Measurements from ENCODE around the gene PSME1.

Gene PSME1

DNA sequence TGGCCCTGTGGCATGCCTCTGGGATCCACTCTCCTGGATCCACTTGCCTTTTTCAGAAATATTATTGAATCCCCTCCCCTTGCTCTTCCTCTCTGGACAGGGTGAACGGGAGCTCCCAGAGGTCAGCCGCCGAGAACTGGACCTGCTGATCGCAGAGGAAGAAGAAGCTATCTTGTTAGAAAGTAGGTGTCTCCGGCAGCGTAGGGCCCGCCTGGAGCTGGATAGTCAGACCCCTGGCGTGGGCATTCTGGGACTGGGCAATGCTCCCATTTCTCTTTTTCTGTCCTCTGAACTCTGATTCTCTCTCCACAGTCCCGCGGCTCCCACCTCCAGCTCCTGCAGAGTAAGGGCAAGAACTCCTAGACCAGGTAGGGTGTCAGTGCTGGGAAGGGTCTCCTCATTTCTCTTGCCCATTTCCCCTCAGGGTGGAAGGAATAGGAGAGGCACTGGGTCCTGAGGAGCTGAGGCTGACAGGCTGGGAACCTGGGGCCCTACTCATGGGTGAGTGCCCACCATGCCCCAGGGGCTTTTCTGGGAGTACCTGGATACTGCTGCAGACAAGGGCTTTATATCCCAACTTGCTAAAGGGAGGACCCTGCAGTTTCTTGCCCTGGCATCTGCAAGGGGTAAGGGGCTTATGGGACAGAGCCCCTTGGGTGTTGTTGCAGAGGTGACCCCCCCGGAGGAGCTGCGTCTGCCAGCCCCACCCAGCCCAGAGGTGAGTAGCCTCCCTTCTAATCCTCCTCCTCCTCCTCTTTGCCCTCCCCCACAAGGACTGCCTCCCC lies 41.2 kb downstream of the PSME1 start:
- H3F3A ChIP-seq (ENCODE audit: insufficient read depth), result no peaks in the 10 kb centered on the region
- H3K9me2 ChIP-seq (replicated peaks; ENCODE audit: insufficient read depth, low read length), result no peaks in the 10 kb centered on the region
- no peak overlapping the region for H3K4me2 ChIP-seq (ENCODE audit: low read depth, low read length, poor library complexity, severe bottlenecking)
- H3K27ac ChIP-seq (ENCODE audit: low read depth, low read length), result no peak overlapping the region
- no peaks in the 10 kb centered on the region for H3K79me2 ChIP-seq (ENCODE audit: insufficient read depth, low read length)
- TF ChIP-seq EZH2phosphoT487 (conservative IDR thresholded peaks at IDR 0.05; ENCODE audit: low read length), result no peak
- TF ChIP-seq, protein P1, sequence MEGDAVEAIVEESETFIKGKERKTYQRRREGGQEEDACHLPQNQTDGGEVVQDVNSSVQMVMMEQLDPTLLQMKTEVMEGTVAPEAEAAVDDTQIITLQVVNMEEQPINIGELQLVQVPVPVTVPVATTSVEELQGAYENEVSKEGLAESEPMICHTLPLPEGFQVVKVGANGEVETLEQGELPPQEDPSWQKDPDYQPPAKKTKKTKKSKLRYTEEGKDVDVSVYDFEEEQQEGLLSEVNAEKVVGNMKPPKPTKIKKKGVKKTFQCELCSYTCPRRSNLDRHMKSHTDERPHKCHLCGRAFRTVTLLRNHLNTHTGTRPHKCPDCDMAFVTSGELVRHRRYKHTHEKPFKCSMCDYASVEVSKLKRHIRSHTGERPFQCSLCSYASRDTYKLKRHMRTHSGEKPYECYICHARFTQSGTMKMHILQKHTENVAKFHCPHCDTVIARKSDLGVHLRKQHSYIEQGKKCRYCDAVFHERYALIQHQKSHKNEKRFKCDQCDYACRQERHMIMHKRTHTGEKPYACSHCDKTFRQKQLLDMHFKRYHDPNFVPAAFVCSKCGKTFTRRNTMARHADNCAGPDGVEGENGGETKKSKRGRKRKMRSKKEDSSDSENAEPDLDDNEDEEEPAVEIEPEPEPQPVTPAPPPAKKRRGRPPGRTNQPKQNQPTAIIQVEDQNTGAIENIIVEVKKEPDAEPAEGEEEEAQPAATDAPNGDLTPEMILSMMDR (IDR thresholded peaks at IDR 0.05; ENCODE audit: insufficient read depth, low read length, poor library complexity, severe bottlenecking), result no peak
- no peak overlapping the region for H3K4me3 ChIP-seq (ENCODE audit: insufficient read depth, low read length, poor library complexity, severe bottlenecking)
- no peaks in the 10 kb centered on the region for H3K36me3 ChIP-seq (ENCODE audit: low read length)
- no peaks in the 10 kb centered on the region for H4K20me1 ChIP-seq (ENCODE audit: low read depth, low read length)
- no peak overlapping the region for H2AFZ ChIP-seq (ENCODE audit: low read depth, low read length, severe bottlenecking)
- H3K9me3 ChIP-seq (ENCODE audit: insufficient read depth, low read length), result no peaks in the 10 kb centered on the region
- H3K9ac ChIP-seq (ENCODE audit: low read length), result no peak overlapping the region
- no peaks in the 10 kb centered on the region for H3K27me3 ChIP-seq (ENCODE audit: low read length)

DNA sequence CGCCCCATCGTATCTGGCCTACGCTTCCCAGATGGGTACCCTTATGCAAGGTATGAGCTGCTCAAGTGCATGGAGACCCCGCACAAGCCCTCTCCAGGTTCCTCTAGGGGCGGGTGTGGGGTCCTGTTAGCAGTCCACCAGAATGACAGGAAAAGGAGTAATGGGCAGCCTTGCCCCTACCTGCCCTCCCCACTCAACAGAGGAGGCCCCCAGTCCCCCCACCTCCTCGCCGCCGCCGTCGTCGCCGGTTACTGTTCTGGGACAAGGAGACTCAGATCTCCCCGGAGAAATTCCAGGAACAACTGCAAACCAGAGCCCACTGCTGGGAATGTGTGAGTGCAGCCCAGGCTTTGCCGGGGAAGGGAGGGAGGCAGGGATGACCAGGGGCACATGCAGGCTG lies 41.9 kb downstream of the PSME1 start:
- Histone ChIP-seq H3K4me3 (ENCODE audit: insufficient read depth, low read length, poor library complexity, severe bottlenecking) (no peak overlapping the region), H3K9ac (ENCODE audit: low read length) (no peak overlapping the region), H3K4me2 (ENCODE audit: low read depth, low read length, poor library complexity, severe bottlenecking) (no peak overlapping the region), H2AFZ (ENCODE audit: low read depth, low read length, severe bottlenecking) (no peak overlapping the region), H3K27me3 (ENCODE audit: low read length) (no peaks in the 10 kb centered on the region), H3K79me2 (ENCODE audit: insufficient read depth, low read length) (no peaks in the 10 kb centered on the region), H3F3A (ENCODE audit: insufficient read depth) (no peaks in the 10 kb centered on the region), H4K20me1 (ENCODE audit: low read depth, low read length) (no peaks in the 10 kb centered on the region), H3K9me2 (replicated peaks; ENCODE audit: insufficient read depth, low read length) (no peaks in the 10 kb centered on the region), H3K27ac (ENCODE audit: low read depth, low read length) (no peak overlapping the region), H3K9me3 (ENCODE audit: insufficient read depth, low read length) (no peaks in the 10 kb centered on the region), H3K36me3 (ENCODE audit: low read length) (no peaks in the 10 kb centered on the region)
- TF ChIP-seq EZH2phosphoT487 (conservative IDR thresholded peaks at IDR 0.05; ENCODE audit: low read length), result no peak
- TF ChIP-seq, protein P1 (IDR thresholded peaks at IDR 0.05; ENCODE audit: insufficient read depth, low read length, poor library complexity, severe bottlenecking), result no peak

DNA sequence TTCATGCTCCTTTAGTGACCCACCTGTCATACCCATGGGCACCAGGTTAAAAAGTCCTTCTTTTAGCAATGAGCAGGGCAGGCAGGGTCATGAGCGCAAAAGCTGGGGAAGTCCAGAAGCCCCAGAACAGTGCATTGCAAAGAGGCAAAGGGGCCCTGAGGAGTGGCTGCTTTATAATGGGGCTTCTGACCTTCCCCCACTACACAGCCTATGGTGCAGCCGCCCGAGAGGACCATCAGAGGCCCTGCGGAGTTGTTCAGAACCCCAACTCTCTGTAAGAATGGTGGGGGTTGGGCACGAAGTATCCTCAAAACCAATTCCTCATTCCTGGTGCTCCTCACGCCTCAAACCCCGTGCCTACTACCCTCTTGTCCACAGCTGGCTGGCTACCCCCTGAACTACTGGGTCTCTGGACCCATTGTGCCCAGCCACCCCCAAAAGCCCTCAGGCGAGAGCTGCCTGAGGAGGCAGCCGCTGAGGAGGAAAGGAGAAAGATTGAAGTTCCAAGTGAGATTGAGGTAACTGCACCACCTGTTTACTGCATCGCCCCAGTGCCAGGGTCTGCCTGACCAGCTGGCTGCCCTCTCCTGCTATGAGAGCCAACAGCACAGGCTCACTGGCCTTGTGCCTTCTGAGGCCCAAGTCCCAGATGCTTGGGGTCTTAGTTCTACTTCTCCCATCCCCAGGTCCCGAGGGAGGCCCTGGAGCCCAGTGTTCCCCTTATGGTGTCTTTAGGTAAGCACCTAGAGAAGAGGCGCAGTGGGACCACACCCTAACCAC lies 42.6 kb downstream of the PSME1 start:
- no peak overlapping the region for H3K4me2 ChIP-seq (ENCODE audit: low read depth, low read length, poor library complexity, severe bottlenecking)
- no peaks in the 10 kb centered on the region for H4K20me1 ChIP-seq (ENCODE audit: low read depth, low read length)
- no peak overlapping the region for H2AFZ ChIP-seq (ENCODE audit: low read depth, low read length, severe bottlenecking)
- H3K9ac ChIP-seq (ENCODE audit: low read length), result no peak overlapping the region
- no peak for TF ChIP-seq EZH2phosphoT487 (conservative IDR thresholded peaks at IDR 0.05; ENCODE audit: low read length)
- TF ChIP-seq, protein P1 (IDR thresholded peaks at IDR 0.05; ENCODE audit: insufficient read depth, low read length, poor library complexity, severe bottlenecking), result no peak
- H3K36me3 ChIP-seq (ENCODE audit: low read length), result no peaks in the 10 kb centered on the region
- no peaks in the 10 kb centered on the region for H3K79me2 ChIP-seq (ENCODE audit: insufficient read depth, low read length)
- H3K9me3 ChIP-seq (ENCODE audit: insufficient read depth, low read length), result no peaks in the 10 kb centered on the region
- H3K27ac ChIP-seq (ENCODE audit: low read depth, low read length), result no peak overlapping the region
- H3K4me3 ChIP-seq (ENCODE audit: insufficient read depth, low read length, poor library complexity, severe bottlenecking), result no peak overlapping the region
- H3K27me3 ChIP-seq (ENCODE audit: low read length), result no peaks in the 10 kb centered on the region
- no peaks in the 10 kb centered on the region for H3F3A ChIP-seq (ENCODE audit: insufficient read depth)
- no peaks in the 10 kb centered on the region for H3K9me2 ChIP-seq (replicated peaks; ENCODE audit: insufficient read depth, low read length)

Measured in SU-DHL-6 (cell line).